SK-N-SH treated with all-trans-retinoic acid at 6 μM for 48 hours (cell line): ENCODE measurements around the gene PCSK2.

ENCODE experiments used
- ATAC-seq: fragments of 200-7000 bp; cut with Tn5 transposase; 3 replicates; pipeline ENCODE4 v1.9.1; 2020; ENCODE audit warnings: mild to moderate bottlenecking, moderate library complexity
- ARNTL ChIP-seq: fragments of 450-650 bp; formaldehyde crosslinking; IDR thresholded peaks from 2 replicates; pipeline ENCODE4 v1.5.0; 2020; ENCODE audit warnings: low read depth, mild to moderate bottlenecking, moderate library complexity, borderline replicate concordance
- BACH2 ChIP-seq: fragments of 250-450 bp; sonication (Bioruptor Pico); IDR thresholded peaks from 2 replicates; pipeline ENCODE4 v1.9.0; 2021; ENCODE audit warnings: mild to moderate bottlenecking, borderline replicate concordance
- CSDC2 ChIP-seq: fragments of 250-450 bp; sonication (Bioruptor Pico); IDR thresholded peaks from 2 replicates; pipeline ENCODE4 v1.5.0; 2020; ENCODE audit warnings: mild to moderate bottlenecking, moderate library complexity
- ESRRG ChIP-seq: fragments of 250-450 bp; sonication (Bioruptor Pico); IDR thresholded peaks from 2 replicates; pipeline ENCODE4 v1.6.1; 2021; ENCODE audit warnings: mild to moderate bottlenecking
- GLIS3 ChIP-seq: fragments of 250-450 bp; sonication (Bioruptor Pico); IDR thresholded peaks from 2 replicates; pipeline ENCODE4 v1.5.0; 2020; ENCODE audit warnings: mild to moderate bottlenecking, moderate library complexity
- ISL1 ChIP-seq: fragments of 250-450 bp; sonication (Bioruptor Pico); IDR thresholded peaks from 2 replicates; pipeline ENCODE4 v2.1.2; 2022; ENCODE audit warnings: mild to moderate bottlenecking, moderate library complexity
- OSR1 ChIP-seq: fragments of 250-450 bp; sonication (Bioruptor Pico); IDR thresholded peaks from 2 replicates; pipeline ENCODE4 v1.8.0; 2022; ENCODE audit warnings: moderate library complexity, mild to moderate bottlenecking, inconsistent platforms
- PPARA ChIP-seq: fragments of 250-450 bp; sonication (Bioruptor Pico); IDR thresholded peaks from 2 replicates; pipeline ENCODE4 v1.5.0; 2020; ENCODE audit warnings: mild to moderate bottlenecking, borderline replicate concordance
- RARB ChIP-seq: fragments of 250-450 bp; sonication (Bioruptor Pico); IDR thresholded peaks from 2 replicates; pipeline ENCODE4 v1.8.0; 2021; ENCODE audit warnings: mild to moderate bottlenecking, moderate library complexity
- SNAI2 ChIP-seq: fragments of 250-450 bp; sonication (Bioruptor Pico); IDR thresholded peaks from 2 replicates; pipeline ENCODE4 v1.5.0; 2020; ENCODE audit warnings: mild to moderate bottlenecking, moderate library complexity
- TCF4 ChIP-seq: fragments of 250-450 bp; sonication (Bioruptor Pico); IDR thresholded peaks from 2 replicates; pipeline ENCODE4 v1.8.0; 2021; ENCODE audit warnings: mild to moderate bottlenecking, moderate library complexity, borderline replicate concordance
- ZC3H10 ChIP-seq: fragments of 250-450 bp; sonication (Bioruptor Pico); IDR thresholded peaks from 2 replicates; pipeline ENCODE4 v1.5.1; 2021; ENCODE audit warnings: mild to moderate bottlenecking, moderate library complexity
- ZFP3 ChIP-seq: fragments of 250-450 bp; sonication (Bioruptor Pico); IDR thresholded peaks from 2 replicates; pipeline ENCODE4 v1.5.0; 2020; ENCODE audit warnings: mild to moderate bottlenecking, moderate library complexity
- ZFP30 ChIP-seq: fragments of 450-650 bp; formaldehyde crosslinking; IDR thresholded peaks from 2 replicates; pipeline ENCODE4 v1.5.0; 2022; ENCODE audit warnings: mild to moderate bottlenecking, moderate library complexity
- ZNF565 ChIP-seq: fragments of 450-650 bp; formaldehyde crosslinking; conservative IDR thresholded peaks from 2 replicates; pipeline ENCODE4 v1.5.0; 2020; ENCODE audit warnings: low read depth, mild to moderate bottlenecking, moderate library complexity
- ZNF70 ChIP-seq: fragments of 450-650 bp; formaldehyde crosslinking; IDR thresholded peaks from 2 replicates; pipeline ENCODE4 v1.5.0; 2020; ENCODE audit warnings: mild to moderate bottlenecking, moderate library complexity
- ZNF8 ChIP-seq: fragments of 450-650 bp; formaldehyde crosslinking; IDR thresholded peaks from 2 replicates; pipeline ENCODE4 v1.5.0; 2020; ENCODE audit warnings: mild to moderate bottlenecking, moderate library complexity
- TF ChIP-seq, protein P1 (sequence below): fragments of 250-450 bp; sonication (Bioruptor Pico); IDR thresholded peaks from 2 replicates; pipeline ENCODE4 v1.8.0; 2021; ENCODE audit warnings: low read depth, mild to moderate bottlenecking, moderate library complexity, borderline replicate concordance
- TF ChIP-seq, protein P2 (sequence below): fragments of 250-450 bp; sonication (Bioruptor Pico); IDR thresholded peaks from 2 replicates; pipeline ENCODE4 v1.5.1; 2020; ENCODE audit warnings: low read depth, mild to moderate bottlenecking, moderate library complexity
- TF ChIP-seq, protein P3 (sequence below): fragments of 250-450 bp; sonication (Bioruptor Pico); IDR thresholded peaks from 2 replicates; pipeline ENCODE4 v1.5.1; 2021; ENCODE audit warnings: mild to moderate bottlenecking, moderate library complexity
- TF ChIP-seq, protein P4 (sequence below): fragments of 250-450 bp; sonication (Bioruptor Pico); IDR thresholded peaks from 2 replicates; pipeline ENCODE4 v1.8.0; 2020; ENCODE audit warnings: mild to moderate bottlenecking, moderate library complexity, borderline replicate concordance
- TF ChIP-seq, protein P5 (sequence below): fragments of 250-450 bp; sonication (Bioruptor Pico); IDR thresholded peaks from 2 replicates; pipeline ENCODE4 v1.5.0; 2020; ENCODE audit warnings: mild to moderate bottlenecking, moderate library complexity

PCSK2 gene

DNA sequence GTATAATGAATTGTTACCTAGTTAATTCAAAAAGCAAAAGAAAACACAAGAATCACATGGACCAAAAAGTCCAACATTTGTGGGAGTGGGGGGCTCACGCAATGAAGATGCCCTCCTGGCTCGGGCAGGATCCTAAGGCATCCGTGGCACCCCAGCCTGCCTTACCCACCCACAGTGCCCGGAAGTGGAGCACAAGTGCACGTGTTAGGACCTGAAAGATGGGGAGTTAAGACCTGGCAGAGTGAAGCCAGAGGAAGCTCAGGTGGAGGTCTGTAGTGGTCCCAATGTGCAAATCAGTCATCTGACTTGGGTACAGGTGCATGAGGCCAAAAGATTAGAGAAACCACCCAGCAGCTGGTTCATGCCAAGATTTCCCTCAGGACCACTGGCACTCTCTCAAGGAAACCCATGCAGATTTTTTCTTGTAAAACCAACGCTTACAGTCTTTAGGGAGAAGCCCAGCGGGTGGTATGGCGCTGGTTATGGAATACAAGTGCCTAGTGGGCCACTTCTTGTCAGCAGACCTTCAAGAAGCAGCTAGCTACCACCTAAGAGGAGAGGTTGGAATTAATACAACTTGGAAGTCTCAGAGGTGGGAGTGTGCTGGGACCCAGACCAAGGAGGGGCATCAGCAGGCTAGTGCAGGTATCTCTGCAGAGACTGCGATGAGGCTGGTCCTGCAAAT, 262.2 kb downstream of the PCSK2 start:
- ATAC-seq, result no peak
- TF ChIP-seq ZNF565 (CRISPR knock-in tag), result no peak

DNA sequence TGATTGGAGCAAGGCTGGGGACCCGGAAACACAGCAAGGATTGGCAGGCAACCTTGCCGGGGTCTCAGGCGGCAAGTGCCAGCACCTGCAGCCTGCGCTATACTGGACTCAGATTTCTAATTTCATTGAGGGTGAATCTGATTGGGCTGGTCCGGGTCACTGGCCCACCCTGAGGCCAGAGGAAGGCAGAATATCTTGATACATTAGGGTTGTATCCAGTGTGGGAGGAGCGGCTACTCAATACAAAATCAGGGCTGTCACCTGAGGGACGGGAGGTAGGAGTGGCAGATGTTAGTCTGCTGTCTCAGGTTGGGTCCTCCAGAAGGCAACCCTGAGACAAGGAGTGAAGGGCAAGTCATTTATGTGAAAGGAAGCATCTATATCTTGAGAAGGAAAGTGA, 263.7 kb downstream of the PCSK2 start:
- TF ChIP-seq, protein P1, sequence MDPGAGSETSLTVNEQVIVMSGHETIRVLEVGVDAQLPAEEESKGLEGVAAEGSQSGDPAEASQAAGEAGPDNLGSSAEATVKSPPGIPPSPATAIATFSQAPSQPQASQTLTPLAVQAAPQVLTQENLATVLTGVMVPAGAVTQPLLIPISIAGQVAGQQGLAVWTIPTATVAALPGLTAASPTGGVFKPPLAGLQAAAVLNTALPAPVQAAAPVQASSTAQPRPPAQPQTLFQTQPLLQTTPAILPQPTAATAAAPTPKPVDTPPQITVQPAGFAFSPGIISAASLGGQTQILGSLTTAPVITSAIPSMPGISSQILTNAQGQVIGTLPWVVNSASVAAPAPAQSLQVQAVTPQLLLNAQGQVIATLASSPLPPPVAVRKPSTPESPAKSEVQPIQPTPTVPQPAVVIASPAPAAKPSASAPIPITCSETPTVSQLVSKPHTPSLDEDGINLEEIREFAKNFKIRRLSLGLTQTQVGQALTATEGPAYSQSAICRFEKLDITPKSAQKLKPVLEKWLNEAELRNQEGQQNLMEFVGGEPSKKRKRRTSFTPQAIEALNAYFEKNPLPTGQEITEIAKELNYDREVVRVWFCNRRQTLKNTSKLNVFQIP (CRISPR knock-in tag), result no peak
- TF ChIP-seq ARNTL (CRISPR knock-in tag), result no peak
- no peak for TF ChIP-seq ZNF70 (CRISPR knock-in tag)
- TF ChIP-seq TCF4 (CRISPR knock-in tag), result no peak
- TF ChIP-seq ZNF565 (CRISPR knock-in tag), result no peak
- TF ChIP-seq ZNF8, result no peak
- no peak for TF ChIP-seq ZFP30 (CRISPR knock-in tag)
- no peak for TF ChIP-seq RARB (CRISPR knock-in tag)
- no peak for TF ChIP-seq ESRRG (CRISPR knock-in tag)
- no peak for TF ChIP-seq ZFP3 (CRISPR knock-in tag)
- no peak for TF ChIP-seq GLIS3
- no peak for TF ChIP-seq OSR1 (CRISPR knock-in tag)
- no peak for TF ChIP-seq SNAI2 (CRISPR knock-in tag)
- TF ChIP-seq ZC3H10 (CRISPR knock-in tag), result no peak
- TF ChIP-seq BACH2 (CRISPR knock-in tag), result no peak
- TF ChIP-seq, protein P2, sequence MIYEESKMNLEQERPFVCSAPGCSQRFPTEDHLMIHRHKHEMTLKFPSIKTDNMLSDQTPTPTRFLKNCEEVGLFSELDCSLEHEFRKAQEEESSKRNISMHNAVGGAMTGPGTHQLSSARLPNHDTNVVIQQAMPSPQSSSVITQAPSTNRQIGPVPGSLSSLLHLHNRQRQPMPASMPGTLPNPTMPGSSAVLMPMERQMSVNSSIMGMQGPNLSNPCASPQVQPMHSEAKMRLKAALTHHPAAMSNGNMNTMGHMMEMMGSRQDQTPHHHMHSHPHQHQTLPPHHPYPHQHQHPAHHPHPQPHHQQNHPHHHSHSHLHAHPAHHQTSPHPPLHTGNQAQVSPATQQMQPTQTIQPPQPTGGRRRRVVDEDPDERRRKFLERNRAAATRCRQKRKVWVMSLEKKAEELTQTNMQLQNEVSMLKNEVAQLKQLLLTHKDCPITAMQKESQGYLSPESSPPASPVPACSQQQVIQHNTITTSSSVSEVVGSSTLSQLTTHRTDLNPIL (CRISPR knock-in tag), result no peak
- ATAC-seq, result no peak

DNA sequence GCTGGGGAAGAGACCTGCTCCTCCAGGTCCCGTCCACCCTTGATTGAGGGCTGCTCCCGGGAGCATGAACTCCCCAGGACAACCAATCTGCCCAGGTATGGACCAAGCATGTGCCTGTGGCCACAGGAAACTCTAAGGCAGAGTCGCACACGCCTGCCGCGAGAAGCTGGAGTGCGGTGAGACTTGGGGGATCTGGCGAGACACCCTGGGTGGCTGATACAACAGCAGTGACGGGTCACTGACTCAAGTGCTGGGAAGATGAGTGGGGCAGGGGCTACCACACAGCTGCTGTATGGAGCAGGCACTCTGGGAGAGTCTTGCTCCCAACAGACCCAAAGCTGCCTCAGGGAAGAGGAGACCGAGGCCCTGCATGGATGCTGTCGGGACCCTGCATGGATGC, 264.2 kb downstream of the PCSK2 start:
- TF ChIP-seq PPARA (CRISPR knock-in tag) (no peak), SNAI2 (CRISPR knock-in tag) (no peak), ZFP3 (CRISPR knock-in tag) (no peak), ZNF8 (no peak), BACH2 (CRISPR knock-in tag) (no peak), ZC3H10 (CRISPR knock-in tag) (no peak), ARNTL (CRISPR knock-in tag) (no peak), ZNF70 (CRISPR knock-in tag) (no peak), ISL1 (no peak), TCF4 (CRISPR knock-in tag) (no peak), CSDC2 (CRISPR knock-in tag) (no peak), OSR1 (CRISPR knock-in tag) (no peak), ZFP30 (CRISPR knock-in tag) (no peak), ESRRG (CRISPR knock-in tag) (no peak), GLIS3 (no peak)
- TF ChIP-seq, protein P2 (CRISPR knock-in tag), result no peak
- TF ChIP-seq, protein P3, sequence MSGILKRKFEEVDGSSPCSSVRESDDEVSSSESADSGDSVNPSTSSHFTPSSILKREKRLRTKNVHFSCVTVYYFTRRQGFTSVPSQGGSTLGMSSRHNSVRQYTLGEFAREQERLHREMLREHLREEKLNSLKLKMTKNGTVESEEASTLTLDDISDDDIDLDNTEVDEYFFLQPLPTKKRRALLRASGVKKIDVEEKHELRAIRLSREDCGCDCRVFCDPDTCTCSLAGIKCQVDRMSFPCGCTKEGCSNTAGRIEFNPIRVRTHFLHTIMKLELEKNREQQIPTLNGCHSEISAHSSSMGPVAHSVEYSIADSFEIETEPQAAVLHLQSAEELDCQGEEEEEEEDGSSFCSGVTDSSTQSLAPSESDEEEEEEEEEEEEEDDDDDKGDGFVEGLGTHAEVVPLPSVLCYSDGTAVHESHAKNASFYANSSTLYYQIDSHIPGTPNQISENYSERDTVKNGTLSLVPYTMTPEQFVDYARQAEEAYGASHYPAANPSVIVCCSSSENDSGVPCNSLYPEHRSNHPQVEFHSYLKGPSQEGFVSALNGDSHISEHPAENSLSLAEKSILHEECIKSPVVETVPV, result no peak
- TF ChIP-seq, protein P1 (CRISPR knock-in tag), result no peak
- TF ChIP-seq, protein P4, sequence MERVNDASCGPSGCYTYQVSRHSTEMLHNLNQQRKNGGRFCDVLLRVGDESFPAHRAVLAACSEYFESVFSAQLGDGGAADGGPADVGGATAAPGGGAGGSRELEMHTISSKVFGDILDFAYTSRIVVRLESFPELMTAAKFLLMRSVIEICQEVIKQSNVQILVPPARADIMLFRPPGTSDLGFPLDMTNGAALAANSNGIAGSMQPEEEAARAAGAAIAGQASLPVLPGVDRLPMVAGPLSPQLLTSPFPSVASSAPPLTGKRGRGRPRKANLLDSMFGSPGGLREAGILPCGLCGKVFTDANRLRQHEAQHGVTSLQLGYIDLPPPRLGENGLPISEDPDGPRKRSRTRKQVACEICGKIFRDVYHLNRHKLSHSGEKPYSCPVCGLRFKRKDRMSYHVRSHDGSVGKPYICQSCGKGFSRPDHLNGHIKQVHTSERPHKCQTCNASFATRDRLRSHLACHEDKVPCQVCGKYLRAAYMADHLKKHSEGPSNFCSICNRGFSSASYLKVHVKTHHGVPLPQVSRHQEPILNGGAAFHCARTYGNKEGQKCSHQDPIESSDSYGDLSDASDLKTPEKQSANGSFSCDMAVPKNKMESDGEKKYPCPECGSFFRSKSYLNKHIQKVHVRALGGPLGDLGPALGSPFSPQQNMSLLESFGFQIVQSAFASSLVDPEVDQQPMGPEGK, result no peak
- TF ChIP-seq, protein P5, sequence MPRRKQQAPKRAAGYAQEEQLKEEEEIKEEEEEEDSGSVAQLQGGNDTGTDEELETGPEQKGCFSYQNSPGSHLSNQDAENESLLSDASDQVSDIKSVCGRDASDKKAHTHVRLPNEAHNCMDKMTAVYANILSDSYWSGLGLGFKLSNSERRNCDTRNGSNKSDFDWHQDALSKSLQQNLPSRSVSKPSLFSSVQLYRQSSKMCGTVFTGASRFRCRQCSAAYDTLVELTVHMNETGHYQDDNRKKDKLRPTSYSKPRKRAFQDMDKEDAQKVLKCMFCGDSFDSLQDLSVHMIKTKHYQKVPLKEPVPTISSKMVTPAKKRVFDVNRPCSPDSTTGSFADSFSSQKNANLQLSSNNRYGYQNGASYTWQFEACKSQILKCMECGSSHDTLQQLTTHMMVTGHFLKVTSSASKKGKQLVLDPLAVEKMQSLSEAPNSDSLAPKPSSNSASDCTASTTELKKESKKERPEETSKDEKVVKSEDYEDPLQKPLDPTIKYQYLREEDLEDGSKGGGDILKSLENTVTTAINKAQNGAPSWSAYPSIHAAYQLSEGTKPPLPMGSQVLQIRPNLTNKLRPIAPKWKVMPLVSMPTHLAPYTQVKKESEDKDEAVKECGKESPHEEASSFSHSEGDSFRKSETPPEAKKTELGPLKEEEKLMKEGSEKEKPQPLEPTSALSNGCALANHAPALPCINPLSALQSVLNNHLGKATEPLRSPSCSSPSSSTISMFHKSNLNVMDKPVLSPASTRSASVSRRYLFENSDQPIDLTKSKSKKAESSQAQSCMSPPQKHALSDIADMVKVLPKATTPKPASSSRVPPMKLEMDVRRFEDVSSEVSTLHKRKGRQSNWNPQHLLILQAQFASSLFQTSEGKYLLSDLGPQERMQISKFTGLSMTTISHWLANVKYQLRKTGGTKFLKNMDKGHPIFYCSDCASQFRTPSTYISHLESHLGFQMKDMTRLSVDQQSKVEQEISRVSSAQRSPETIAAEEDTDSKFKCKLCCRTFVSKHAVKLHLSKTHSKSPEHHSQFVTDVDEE, result no peak
- no peak; the same call in 2 of the 3 replicates for ATAC-seq
